Measurements from ENCODE around the gene IGIP. TPM values are rescaled to one million over a fixed set of nuclear protein-coding genes. Genes with fewer than 3 reads are reported as not detected.
"Not testable (repeated sequence)": the region's sequence is repeated elsewhere in the genome, so short reads cannot be mapped to it uniquely, and the experiment has no call there.

The IGIP gene
- total RNA-seq, 2 donors from 2014 or later, result 21.3 to 26.6 TPM

- intact Hi-C loops (cut with DNase I), result no loop called here
Observed at GRCh38 chr5:140153255-140153654, 27.5 kb downstream of the IGIP start.

GRCh38 chr5:140153905-140154304 lies 28.2 kb downstream of the IGIP start:
- no peak for DNase-seq (ENCODE audit: low spot score)
- intact Hi-C loops (cut with DNase I), result no loop called here

More at GRCh38 chr5:140153255-140153654, 27.5 kb downstream of the IGIP start:
- DNase-seq (ENCODE audit: low spot score), result no peak

GRCh38 chr5:140154710-140155381 lies 29.1 kb downstream of the IGIP start:
- intact Hi-C loops (cut with DNase I), result loop anchor here (5.0 kb wide), 1 partner anchor 83 kb away; no protein-coding TSS in a partner anchor
- not testable (repeated sequence) for DNase-seq (ENCODE audit: low spot score)

- intact Hi-C loops (cut with DNase I), result loop anchor here (5.0 kb wide), 1 partner anchor 85 kb away; no protein-coding TSS in a partner anchor
- DNase-seq (ENCODE audit: low spot score), result peak; percentile 97
Observed at GRCh38 chr5:140157032-140157781, 31.5 kb downstream of the IGIP start.

- intact Hi-C loops (cut with DNase I), result loop anchor here (5.0 kb wide), 1 partner anchor 87 kb away; no protein-coding TSS in a partner anchor
- DNase-seq (ENCODE audit: low spot score), result no peak
Observed at GRCh38 chr5:140159014-140159927, 33.5 kb downstream of the IGIP start.

GRCh38 chr5:140162275-140162674 lies 36.5 kb downstream of the IGIP start:
- DNase-seq (ENCODE audit: low spot score), result no peak
- intact Hi-C loops (cut with DNase I), result no loop called here

- intact Hi-C loops (cut with DNase I), result no loop called here
- no peak for DNase-seq (ENCODE audit: low spot score)
Observed at GRCh38 chr5:140162781-140163180, 37.0 kb downstream of the IGIP start.

GRCh38 chr5:140165101-140165922 lies 39.6 kb downstream of the IGIP start:
- DNase-seq (ENCODE audit: low spot score), result no peak
- intact Hi-C loops (cut with DNase I), result no loop called here

GRCh38 chr5:140165923-140166270 lies 40.2 kb downstream of the IGIP start:
- no peak for DNase-seq (ENCODE audit: low spot score)
- intact Hi-C loops (cut with DNase I), result no loop called here

- intact Hi-C loops (cut with DNase I), result no loop called here
- DNase-seq (ENCODE audit: low spot score), result no peak
Observed at GRCh38 chr5:140166911-140167310, 41.2 kb downstream of the IGIP start.

GRCh38 chr5:140168371-140168770 lies 42.6 kb downstream of the IGIP start:
- DNase-seq (ENCODE audit: low spot score), result no peak

GRCh38 chr5:140169410-140169809 lies 43.7 kb downstream of the IGIP start:
- no peak for DNase-seq (ENCODE audit: low spot score)
- intact Hi-C loops (cut with DNase I), result no loop called here

More at GRCh38 chr5:140168371-140168770, 42.6 kb downstream of the IGIP start:
- intact Hi-C loops (cut with DNase I), result loop anchor here in 1 of 2 donors (1.0 kb wide), 1 partner anchor 28 kb away; no protein-coding TSS in a partner anchor

GRCh38 chr5:140172483-140172882 lies 46.7 kb downstream of the IGIP start:
- DNase-seq (ENCODE audit: low spot score), result no peak
- intact Hi-C loops (cut with DNase I), result loop anchor here in 1 of 2 donors (10.0 kb wide), 1 partner anchor 172 kb away; the partner anchor contains the start of gene HBEGF

- no peak for DNase-seq (ENCODE audit: low spot score)
- intact Hi-C loops (cut with DNase I), result loop anchor here in 1 of 2 donors (10.0 kb wide), 1 partner anchor 171 kb away; the partner anchor contains the start of gene HBEGF
Observed at GRCh38 chr5:140174014-140174413, 48.3 kb downstream of the IGIP start.

GRCh38 chr5:140174465-140175366 lies 49.0 kb downstream of the IGIP start, which contains the start of gene CYSTM1:
CYSTM1 (plus strand) TSS chr5:140175188; CDS start chr5:140194466, 19,278 bp downstream.
- peak; percentile 99 for DNase-seq (ENCODE audit: low spot score)
- intact Hi-C loops (cut with DNase I), result loop anchor here in 1 of 2 donors (10.0 kb wide), 1 partner anchor 170 kb away; the partner anchor contains the start of gene HBEGF

GRCh38 chr5:140175367-140176030 lies 49.8 kb downstream of the IGIP start:
- intact Hi-C loops (cut with DNase I), result loop anchor here in 1 of 2 donors (10.0 kb wide), 1 partner anchor 169 kb away; the partner anchor contains the start of gene HBEGF
- peak; percentile 95 for DNase-seq (ENCODE audit: low spot score)

- no peak for DNase-seq (ENCODE audit: low spot score)
- intact Hi-C loops (cut with DNase I), result loop anchor here in 1 of 2 donors (10.0 kb wide), 1 partner anchor 169 kb away; the partner anchor contains the start of gene HBEGF
Observed at GRCh38 chr5:140176031-140176387, 50.3 kb downstream of the IGIP start.

Data from posterior vena cava (tissue), 2 donors.